Osteocyte (in vitro differentiated cells): ENCODE results near the gene CAD. TPM values are rescaled to one million over a fixed set of nuclear protein-coding genes. Genes with fewer than 3 reads are reported as not detected.

Source experiments
- DNase-seq: peaks from one replicate; pipeline ENCODE4 v3.0.0; 2021; ENCODE audit warnings: mixed read lengths; ENCODE audit not compliant: unreplicated experiment; ENCODE audit errors: extremely low spot score
- H3K27ac Mint-ChIP-seq: one replicate; pipeline ENCODE4 v1.8.0; 2021; ENCODE audit warnings: mild to moderate bottlenecking, mixed read lengths; ENCODE audit not compliant: unreplicated experiment
- H3K27me3 Mint-ChIP-seq: one replicate; pipeline ENCODE4 v1.8.0; 2021; ENCODE audit warnings: mixed read lengths; ENCODE audit not compliant: unreplicated experiment
- H3K36me3 Mint-ChIP-seq: one replicate; pipeline ENCODE4 v1.8.0; 2021; ENCODE audit warnings: mixed read lengths; ENCODE audit not compliant: unreplicated experiment
- H3K4me1 Mint-ChIP-seq: one replicate; pipeline ENCODE4 v1.8.0; 2021; ENCODE audit warnings: mixed read lengths; ENCODE audit not compliant: unreplicated experiment
- H3K4me3 Mint-ChIP-seq: one replicate; pipeline ENCODE4 v1.8.0; 2021; ENCODE audit warnings: mild to moderate bottlenecking, moderate library complexity, mixed read lengths; ENCODE audit not compliant: unreplicated experiment
- H3K9me3 Mint-ChIP-seq: one replicate; pipeline ENCODE4 v1.8.0; 2021; ENCODE audit warnings: mixed read lengths; ENCODE audit not compliant: unreplicated experiment
- total RNA-seq: library from RNA; stranded (reverse); gene quantifications from 2 replicates; pipeline ENCODE4 v1.2.1, GENCODE V29; 2021
- TF ChIP-seq, protein P1 (sequence below): fragments of 200-600 bp; sonication (generic); IDR thresholded peaks from 2 replicates; pipeline ENCODE4 v1.5.0; 2021; ENCODE audit warnings: antibody characterized with exemption, mild to moderate bottlenecking, moderate library complexity

CAD gene
- total RNA-seq, 1 donor from 2014 or later: 72.6 TPM

DNA sequence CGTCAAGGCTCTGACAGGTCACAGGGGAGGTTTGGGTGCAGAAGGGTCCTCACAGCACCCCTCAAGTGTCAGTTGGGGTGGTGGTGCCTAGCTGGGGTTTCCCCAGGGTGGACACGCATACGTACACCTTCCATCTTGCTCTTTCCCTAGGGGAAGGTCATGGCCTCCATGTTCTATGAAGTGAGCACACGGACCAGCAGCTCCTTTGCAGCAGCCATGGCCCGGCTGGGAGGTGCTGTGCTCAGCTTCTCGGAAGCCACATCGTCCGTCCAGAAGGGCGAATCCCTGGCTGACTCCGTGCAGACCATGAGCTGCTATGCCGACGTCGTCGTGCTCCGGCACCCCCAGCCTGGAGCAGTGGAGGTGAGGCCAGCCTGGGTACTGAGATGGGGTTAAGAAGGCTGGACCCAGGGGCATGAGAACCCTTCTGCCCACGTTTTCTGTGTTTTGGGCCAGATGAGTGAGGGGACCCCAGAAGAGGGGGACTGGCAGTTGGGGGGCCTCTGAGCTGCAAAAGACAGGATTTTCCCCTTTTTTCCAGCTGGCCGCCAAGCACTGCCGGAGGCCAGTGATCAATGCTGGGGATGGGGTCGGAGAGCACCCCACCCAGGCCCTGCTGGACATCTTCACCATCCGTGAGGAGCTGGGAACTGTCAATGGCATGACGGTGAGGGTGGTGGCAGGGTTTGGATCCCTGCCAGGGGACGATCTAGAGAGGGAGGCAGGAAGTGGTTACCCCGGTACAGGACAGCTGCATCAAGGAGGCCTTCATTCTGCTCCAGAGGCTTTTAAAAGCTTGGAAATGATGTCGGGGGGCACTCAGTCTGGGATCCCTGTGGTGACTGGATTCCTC, 24.8 kb downstream of the CAD start:
- Mint-ChIP-seq H3K36me3 (peaks cover 57% of the 10 kb centered on the region), H3K9me3 (no peaks in the 10 kb centered on the region), H3K27ac (no peak overlapping the region), H3K27me3 (no peaks in the 10 kb centered on the region), H3K4me3 (no peak overlapping the region), H3K4me1 (no peaks in the 10 kb centered on the region)
- no peak for DNase-seq
- TF ChIP-seq, protein P1, sequence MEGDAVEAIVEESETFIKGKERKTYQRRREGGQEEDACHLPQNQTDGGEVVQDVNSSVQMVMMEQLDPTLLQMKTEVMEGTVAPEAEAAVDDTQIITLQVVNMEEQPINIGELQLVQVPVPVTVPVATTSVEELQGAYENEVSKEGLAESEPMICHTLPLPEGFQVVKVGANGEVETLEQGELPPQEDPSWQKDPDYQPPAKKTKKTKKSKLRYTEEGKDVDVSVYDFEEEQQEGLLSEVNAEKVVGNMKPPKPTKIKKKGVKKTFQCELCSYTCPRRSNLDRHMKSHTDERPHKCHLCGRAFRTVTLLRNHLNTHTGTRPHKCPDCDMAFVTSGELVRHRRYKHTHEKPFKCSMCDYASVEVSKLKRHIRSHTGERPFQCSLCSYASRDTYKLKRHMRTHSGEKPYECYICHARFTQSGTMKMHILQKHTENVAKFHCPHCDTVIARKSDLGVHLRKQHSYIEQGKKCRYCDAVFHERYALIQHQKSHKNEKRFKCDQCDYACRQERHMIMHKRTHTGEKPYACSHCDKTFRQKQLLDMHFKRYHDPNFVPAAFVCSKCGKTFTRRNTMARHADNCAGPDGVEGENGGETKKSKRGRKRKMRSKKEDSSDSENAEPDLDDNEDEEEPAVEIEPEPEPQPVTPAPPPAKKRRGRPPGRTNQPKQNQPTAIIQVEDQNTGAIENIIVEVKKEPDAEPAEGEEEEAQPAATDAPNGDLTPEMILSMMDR: no peak

DNA sequence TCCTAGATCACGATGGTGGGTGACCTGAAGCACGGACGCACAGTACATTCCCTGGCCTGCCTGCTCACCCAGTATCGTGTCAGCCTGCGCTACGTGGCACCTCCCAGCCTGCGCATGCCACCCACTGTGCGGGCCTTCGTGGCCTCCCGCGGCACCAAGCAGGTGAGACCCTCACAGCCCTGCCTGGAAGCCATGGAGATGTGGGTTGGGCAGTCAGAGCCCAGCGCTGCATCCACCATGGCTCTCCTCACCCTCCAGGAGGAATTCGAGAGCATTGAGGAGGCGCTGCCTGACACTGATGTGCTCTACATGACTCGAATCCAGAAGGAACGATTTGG, 25.4 kb downstream of the CAD start:
- Mint-ChIP-seq H3K27me3 (no peaks in the 10 kb centered on the region), H3K27ac (no peak overlapping the region), H3K9me3 (no peaks in the 10 kb centered on the region), H3K36me3 (peaks cover 52% of the 10 kb centered on the region), H3K4me1 (no peaks in the 10 kb centered on the region), H3K4me3 (no peak overlapping the region)
- TF ChIP-seq, protein P1: no peak
- DNase-seq: no peak

DNA sequence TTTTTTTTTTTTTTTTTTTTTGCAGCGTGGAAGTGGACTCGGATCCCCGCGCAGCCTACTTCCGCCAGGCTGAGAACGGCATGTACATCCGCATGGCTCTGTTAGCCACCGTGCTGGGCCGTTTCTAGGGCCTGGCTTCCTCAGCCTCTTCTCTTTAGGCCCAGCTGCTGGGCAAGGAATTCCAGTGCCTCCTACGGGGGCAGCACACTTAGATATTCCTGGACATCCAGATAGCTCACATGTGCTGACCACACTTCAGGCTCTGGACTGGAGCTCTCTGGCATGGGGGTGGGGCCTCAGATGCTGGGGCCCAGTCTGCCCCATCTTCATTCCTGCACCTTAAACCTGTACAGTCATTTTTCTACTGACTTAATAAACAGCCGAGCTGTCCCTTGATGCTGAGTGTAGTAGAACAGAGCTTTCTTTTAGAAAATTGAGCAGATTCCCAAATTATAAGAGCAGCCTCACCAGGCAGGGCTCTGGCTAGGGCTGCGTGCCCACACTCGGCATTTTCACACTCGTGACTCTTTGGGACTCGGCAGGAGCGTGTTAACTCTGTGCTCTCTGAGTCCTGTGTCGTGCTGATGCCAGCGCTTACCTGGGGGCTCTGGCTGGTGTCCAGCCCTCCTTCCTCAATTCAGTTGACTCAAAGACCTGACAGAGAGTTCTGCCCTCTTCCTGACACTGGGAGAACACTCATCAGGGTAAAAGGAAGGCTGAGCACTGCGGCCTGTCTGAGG, 26.4 kb downstream of the CAD start:
- H3K4me3 Mint-ChIP-seq: no peak overlapping the region
- H3K9me3 Mint-ChIP-seq: no peaks in the 10 kb centered on the region
- no peak for DNase-seq
- H3K36me3 Mint-ChIP-seq: peaks cover 46% of the 10 kb centered on the region
- TF ChIP-seq, protein P1: no peak
- no peaks in the 10 kb centered on the region for H3K27me3 Mint-ChIP-seq
- no peak overlapping the region for H3K27ac Mint-ChIP-seq
- H3K4me1 Mint-ChIP-seq: no peaks in the 10 kb centered on the region

DNA sequence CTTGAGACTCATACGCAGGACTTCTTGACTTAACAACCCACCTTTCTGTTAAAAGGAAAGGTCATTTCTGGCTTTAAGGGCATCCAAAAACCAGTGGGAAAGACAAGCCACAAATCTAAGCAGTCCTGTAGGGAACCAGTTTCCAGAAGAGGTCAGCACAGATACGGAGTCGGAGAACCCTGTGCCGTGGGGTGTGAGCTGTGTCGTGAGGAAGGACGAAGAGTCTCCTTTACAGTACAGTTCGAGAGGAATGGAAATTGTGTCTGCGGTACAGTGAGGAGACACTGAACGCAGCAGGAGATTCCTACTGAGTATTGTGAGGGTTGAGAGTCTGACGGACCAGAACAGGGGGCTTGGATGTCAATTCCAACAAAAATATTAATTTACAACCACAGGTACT, 27.9 kb downstream of the CAD start:
- DNase-seq: no peak
- H3K36me3 Mint-ChIP-seq: peaks cover 38% of the 10 kb centered on the region
- H3K27ac Mint-ChIP-seq: no peak overlapping the region
- TF ChIP-seq, protein P1: no peak
- no peaks in the 10 kb centered on the region for H3K9me3 Mint-ChIP-seq
- H3K27me3 Mint-ChIP-seq: no peaks in the 10 kb centered on the region
- H3K4me3 Mint-ChIP-seq: no peak overlapping the region
- peaks cover 6% of the 10 kb centered on the region for H3K4me1 Mint-ChIP-seq

DNA sequence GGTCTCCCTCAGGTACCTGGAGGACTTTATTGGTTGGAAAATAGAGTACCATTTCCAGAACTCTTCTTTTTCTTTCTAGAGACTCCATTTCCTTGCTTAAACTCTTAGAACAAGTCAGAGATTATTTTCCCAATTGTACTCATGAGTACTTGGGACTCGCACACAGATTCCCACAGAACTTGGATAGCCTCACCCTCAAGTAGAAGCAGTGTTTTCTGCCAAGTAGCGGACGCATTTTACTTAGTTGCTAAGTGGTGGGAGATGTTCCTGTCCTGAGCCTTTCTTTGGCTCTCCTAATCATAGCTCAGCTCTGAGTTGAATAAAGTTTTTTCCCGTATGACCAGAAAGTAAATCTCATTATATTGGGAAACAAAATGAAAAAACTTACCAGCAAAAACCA, 28.5 kb downstream of the CAD start:
- no peak overlapping the region for H3K4me3 Mint-ChIP-seq
- peaks cover 7% of the 10 kb centered on the region for H3K4me1 Mint-ChIP-seq
- peaks cover 33% of the 10 kb centered on the region for H3K36me3 Mint-ChIP-seq
- peaks cover 3% of the 10 kb centered on the region for H3K27me3 Mint-ChIP-seq
- TF ChIP-seq, protein P1: no peak
- no peaks in the 10 kb centered on the region for H3K9me3 Mint-ChIP-seq
- no peak for DNase-seq
- no peak overlapping the region for H3K27ac Mint-ChIP-seq
